Measurements from ENCODE around the gene BRSK2.

BRSK2 gene

DNA sequence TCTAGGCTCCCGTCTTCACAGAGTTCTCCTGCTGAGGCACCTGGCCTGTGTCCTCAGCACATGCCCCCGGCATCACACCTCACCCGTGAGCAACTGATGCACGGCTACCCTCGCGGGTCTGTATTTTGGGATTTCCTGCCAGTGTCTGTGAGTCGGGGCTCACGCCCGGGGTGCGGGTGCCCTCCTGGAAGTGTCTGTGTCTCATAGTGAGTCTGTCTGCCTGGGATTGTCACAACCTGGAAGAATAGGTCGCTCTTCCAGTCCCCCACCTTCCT, 11.4 kb downstream of the BRSK2 start:
- Histone ChIP-seq H3K36me3 (ENCODE audit: control insufficient read depth in 2 of 2, insufficient read depth in 1 of 2, low read length in 2 of 2) (peaks cover 0 to 5% of the 10 kb centered on the region in 2 experiments; a peak in 1 of 3 replicates), H3K4me3 (ENCODE audit: low read depth, low read length) (no peak overlapping the region), H3K9me3 (ENCODE audit: control insufficient read depth, insufficient read depth, low read depth, low read length) (no peaks in the 10 kb centered on the region), H3K27ac (ENCODE audit: extremely low read depth, low read depth, low read length) (no peak overlapping the region), H3K4me1 (ENCODE audit: control insufficient read depth, insufficient read depth, low read length) (no peaks in the 10 kb centered on the region)
- ChIA-PET CTCF (no interaction called here), POLR2A (no interaction called here)
- TF ChIP-seq ZNF114 (tag by site-specific recombination; IDR thresholded peaks at IDR 0.05) = no peak
- no peak for TF ChIP-seq KLF8 (tag by site-specific recombination; IDR thresholded peaks at IDR 0.05)

DNA sequence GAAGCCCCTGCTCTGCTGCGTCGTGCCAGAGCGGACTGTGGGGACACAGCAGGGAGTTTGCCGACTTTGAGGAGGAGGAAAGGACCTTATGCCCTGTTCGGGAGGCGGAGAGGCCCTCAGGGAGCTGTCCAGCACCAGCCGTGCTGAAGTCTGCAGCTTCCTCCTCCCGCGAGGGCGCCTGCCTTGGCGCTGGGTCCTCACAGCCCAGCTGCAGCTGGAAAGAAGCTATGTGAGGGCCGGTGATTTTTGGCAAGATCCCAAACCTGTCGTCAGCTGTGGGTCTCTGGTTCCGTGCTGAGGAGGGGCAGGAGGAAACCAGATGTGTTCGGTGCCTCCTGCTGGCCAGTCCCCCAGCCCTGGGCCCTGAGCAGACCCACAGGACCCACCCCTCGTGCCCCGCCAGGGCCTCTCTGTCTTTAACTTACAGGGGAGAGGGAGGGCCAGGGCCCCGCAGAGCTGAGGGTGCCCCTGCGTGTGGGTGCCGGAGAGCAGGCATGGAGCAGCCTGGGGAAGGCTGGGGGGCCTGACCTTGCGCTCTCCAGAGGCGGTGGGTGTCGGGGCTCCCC, 12.0 kb downstream of the BRSK2 start:
- no peaks in the 10 kb centered on the region for H3K9me3 ChIP-seq (ENCODE audit: control insufficient read depth, insufficient read depth, low read depth, low read length)
- POLR2A ChIA-PET = interaction anchor here (0.5 kb wide), 1 partner anchor 492 kb away, joined by 5 read pairs; no protein-coding TSS in a partner anchor
- H3K27ac ChIP-seq (ENCODE audit: extremely low read depth, low read depth, low read length) = no peak overlapping the region
- H3K4me3 ChIP-seq (ENCODE audit: low read depth, low read length) = no peak overlapping the region
- peaks cover 0 to 4% of the 10 kb centered on the region in 2 experiments; a peak in 1 of 3 replicates for H3K36me3 ChIP-seq (ENCODE audit: control insufficient read depth in 2 of 2, insufficient read depth in 1 of 2, low read length in 2 of 2)
- no peaks in the 10 kb centered on the region for H3K4me1 ChIP-seq (ENCODE audit: control insufficient read depth, insufficient read depth, low read length)
- CTCF ChIA-PET = no interaction called here
- TF ChIP-seq BCL11A (tag by site-specific recombination; IDR thresholded peaks at IDR 0.05; ENCODE audit: low read depth) (no peak), HOXA7 (CRISPR knock-in tag; IDR thresholded peaks at IDR 0.05; ENCODE audit: borderline replicate concordance) (no peak), ZNF521 (tag by site-specific recombination; IDR thresholded peaks at IDR 0.05) (no peak), ZNF629 (tag by site-specific recombination; IDR thresholded peaks at IDR 0.05) (no peak), ZNF416 (tag by site-specific recombination; IDR thresholded peaks at IDR 0.05) (no peak), ZNF670 (tag by site-specific recombination; IDR thresholded peaks at IDR 0.05; ENCODE audit: low read depth) (no peak), ZNF677 (tag by site-specific recombination; IDR thresholded peaks at IDR 0.05) (no peak), KLF7 (tag by site-specific recombination; IDR thresholded peaks at IDR 0.05; ENCODE audit: borderline replicate concordance) (no peak), ZBTB17 (tag by site-specific recombination; IDR thresholded peaks at IDR 0.05) (0 out of 2 replicates have a peak, but pooled peaks have one; percentile 38), ZBTB21 (tag by site-specific recombination; IDR thresholded peaks at IDR 0.05) (no peak), ZNF426 (tag by site-specific recombination; IDR thresholded peaks at IDR 0.05) (no peak), ZIC2 (tag by site-specific recombination; IDR thresholded peaks at IDR 0.05) (peak; percentile 52), ZNF624 (tag by site-specific recombination; IDR thresholded peaks at IDR 0.05) (no peak), ZNF560 (tag by site-specific recombination; IDR thresholded peaks at IDR 0.05; ENCODE audit: borderline replicate concordance) (no peak), ZNF211 (tag by site-specific recombination; IDR thresholded peaks at IDR 0.05; ENCODE audit: low read depth) (no peak), ZNF433 (tag by site-specific recombination; IDR thresholded peaks at IDR 0.05; ENCODE audit: low read depth) (no peak), ZNF549 (tag by site-specific recombination; IDR thresholded peaks at IDR 0.05) (no peak), GLIS1 (tag by site-specific recombination; IDR thresholded peaks at IDR 0.05) (0 out of 2 replicates have a peak, but pooled peaks have one; percentile 14), ZNF112 (tag by site-specific recombination; IDR thresholded peaks at IDR 0.05) (no peak), YY2 (tag by site-specific recombination; IDR thresholded peaks at IDR 0.05) (no peak)
- TF ChIP-seq, protein P1, sequence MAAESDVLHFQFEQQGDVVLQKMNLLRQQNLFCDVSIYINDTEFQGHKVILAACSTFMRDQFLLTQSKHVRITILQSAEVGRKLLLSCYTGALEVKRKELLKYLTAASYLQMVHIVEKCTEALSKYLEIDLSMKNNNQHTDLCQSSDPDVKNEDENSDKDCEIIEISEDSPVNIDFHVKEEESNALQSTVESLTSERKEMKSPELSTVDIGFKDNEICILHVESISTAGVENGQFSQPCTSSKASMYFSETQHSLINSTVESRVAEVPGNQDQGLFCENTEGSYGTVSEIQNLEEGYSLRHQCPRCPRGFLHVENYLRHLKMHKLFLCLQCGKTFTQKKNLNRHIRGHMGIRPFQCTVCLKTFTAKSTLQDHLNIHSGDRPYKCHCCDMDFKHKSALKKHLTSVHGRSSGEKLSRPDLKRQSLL (tag by site-specific recombination; IDR thresholded peaks at IDR 0.05) = no peak
- TF ChIP-seq, protein P2, sequence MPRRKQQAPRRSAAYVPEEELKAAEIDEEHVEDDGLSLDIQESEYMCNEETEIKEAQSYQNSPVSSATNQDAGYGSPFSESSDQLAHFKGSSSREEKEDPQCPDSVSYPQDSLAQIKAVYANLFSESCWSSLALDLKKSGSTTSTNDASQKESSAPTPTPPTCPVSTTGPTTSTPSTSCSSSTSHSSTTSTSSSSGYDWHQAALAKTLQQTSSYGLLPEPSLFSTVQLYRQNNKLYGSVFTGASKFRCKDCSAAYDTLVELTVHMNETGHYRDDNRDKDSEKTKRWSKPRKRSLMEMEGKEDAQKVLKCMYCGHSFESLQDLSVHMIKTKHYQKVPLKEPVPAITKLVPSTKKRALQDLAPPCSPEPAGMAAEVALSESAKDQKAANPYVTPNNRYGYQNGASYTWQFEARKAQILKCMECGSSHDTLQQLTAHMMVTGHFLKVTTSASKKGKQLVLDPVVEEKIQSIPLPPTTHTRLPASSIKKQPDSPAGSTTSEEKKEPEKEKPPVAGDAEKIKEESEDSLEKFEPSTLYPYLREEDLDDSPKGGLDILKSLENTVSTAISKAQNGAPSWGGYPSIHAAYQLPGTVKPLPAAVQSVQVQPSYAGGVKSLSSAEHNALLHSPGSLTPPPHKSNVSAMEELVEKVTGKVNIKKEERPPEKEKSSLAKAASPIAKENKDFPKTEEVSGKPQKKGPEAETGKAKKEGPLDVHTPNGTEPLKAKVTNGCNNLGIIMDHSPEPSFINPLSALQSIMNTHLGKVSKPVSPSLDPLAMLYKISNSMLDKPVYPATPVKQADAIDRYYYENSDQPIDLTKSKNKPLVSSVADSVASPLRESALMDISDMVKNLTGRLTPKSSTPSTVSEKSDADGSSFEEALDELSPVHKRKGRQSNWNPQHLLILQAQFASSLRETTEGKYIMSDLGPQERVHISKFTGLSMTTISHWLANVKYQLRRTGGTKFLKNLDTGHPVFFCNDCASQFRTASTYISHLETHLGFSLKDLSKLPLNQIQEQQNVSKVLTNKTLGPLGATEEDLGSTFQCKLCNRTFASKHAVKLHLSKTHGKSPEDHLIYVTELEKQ (tag by site-specific recombination; IDR thresholded peaks at IDR 0.05; ENCODE audit: borderline replicate concordance) = no peak
- TF ChIP-seq, protein P3, sequence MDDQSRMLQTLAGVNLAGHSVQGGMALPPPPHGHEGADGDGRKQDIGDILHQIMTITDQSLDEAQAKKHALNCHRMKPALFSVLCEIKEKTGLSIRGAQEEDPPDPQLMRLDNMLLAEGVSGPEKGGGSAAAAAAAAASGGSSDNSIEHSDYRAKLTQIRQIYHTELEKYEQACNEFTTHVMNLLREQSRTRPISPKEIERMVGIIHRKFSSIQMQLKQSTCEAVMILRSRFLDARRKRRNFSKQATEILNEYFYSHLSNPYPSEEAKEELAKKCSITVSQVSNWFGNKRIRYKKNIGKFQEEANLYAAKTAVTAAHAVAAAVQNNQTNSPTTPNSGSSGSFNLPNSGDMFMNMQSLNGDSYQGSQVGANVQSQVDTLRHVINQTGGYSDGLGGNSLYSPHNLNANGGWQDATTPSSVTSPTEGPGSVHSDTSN (CRISPR knock-in tag; IDR thresholded peaks at IDR 0.05) = peak; percentile 91
- TF ChIP-seq, protein P4, sequence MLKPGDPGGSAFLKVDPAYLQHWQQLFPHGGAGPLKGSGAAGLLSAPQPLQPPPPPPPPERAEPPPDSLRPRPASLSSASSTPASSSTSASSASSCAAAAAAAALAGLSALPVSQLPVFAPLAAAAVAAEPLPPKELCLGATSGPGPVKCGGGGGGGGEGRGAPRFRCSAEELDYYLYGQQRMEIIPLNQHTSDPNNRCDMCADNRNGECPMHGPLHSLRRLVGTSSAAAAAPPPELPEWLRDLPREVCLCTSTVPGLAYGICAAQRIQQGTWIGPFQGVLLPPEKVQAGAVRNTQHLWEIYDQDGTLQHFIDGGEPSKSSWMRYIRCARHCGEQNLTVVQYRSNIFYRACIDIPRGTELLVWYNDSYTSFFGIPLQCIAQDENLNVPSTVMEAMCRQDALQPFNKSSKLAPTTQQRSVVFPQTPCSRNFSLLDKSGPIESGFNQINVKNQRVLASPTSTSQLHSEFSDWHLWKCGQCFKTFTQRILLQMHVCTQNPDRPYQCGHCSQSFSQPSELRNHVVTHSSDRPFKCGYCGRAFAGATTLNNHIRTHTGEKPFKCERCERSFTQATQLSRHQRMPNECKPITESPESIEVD (tag by site-specific recombination; IDR thresholded peaks at IDR 0.05) = no peak
- TF ChIP-seq, protein P5, sequence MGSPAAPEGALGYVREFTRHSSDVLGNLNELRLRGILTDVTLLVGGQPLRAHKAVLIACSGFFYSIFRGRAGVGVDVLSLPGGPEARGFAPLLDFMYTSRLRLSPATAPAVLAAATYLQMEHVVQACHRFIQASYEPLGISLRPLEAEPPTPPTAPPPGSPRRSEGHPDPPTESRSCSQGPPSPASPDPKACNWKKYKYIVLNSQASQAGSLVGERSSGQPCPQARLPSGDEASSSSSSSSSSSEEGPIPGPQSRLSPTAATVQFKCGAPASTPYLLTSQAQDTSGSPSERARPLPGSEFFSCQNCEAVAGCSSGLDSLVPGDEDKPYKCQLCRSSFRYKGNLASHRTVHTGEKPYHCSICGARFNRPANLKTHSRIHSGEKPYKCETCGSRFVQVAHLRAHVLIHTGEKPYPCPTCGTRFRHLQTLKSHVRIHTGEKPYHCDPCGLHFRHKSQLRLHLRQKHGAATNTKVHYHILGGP (tag by site-specific recombination; IDR thresholded peaks at IDR 0.05) = no peak

Measured in HEK293 (cell line).